ENCODE data around the gene NOL4L.

- TF ChIP-seq CTCF (IDR thresholded peaks at IDR 0.05) (no peak), POLR2AphosphoS5 (IDR thresholded peaks at IDR 0.05) (no peak)
Observed at GRCh38 chr20:32526125-32526524, 59.0 kb downstream of the NOL4L start.
